ENCODE results near the gene GLT6D1. TPM values are rescaled to one million over a fixed set of nuclear protein-coding genes. Genes with fewer than 3 reads are reported as not detected.
"Not testable (repeated sequence)": the region's sequence is repeated elsewhere in the genome, so short reads cannot be mapped to it uniquely, and the experiment has no call there.

The GLT6D1 gene, protein sequence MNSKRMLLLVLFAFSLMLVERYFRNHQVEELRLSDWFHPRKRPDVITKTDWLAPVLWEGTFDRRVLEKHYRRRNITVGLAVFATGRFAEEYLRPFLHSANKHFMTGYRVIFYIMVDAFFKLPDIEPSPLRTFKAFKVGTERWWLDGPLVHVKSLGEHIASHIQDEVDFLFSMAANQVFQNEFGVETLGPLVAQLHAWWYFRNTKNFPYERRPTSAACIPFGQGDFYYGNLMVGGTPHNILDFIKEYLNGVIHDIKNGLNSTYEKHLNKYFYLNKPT
- total RNA-seq (2014; rRNA removed; shearing (Covaris generic)) = not detected in 2 replicates
- not detected in 2 replicates for polyA plus RNA-seq (2015; cell fraction: cytosol; rRNA removed)
- not detected in 2 replicates for polyA plus RNA-seq (2015; cell fraction: nucleus; rRNA removed)

DNA sequence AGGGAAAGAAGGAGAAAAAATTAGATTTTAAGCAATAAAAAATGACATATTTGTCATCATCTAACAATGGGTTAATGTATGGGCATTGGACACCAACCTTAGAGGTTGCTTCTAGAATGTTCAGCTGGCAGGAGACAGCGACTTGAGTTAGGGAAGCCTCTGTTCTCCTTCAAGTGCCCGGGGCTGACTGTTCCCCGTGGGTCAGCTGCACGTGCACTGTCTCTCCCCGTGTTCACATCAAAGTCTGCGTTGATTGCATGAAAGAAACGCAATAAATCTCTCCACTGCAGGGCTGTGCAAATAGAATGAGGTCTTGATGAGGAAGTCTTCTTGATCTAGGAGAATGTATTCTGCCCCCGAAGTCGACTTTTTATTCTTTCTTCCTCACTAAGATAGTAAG is at the start of gene GLT6D1:
Gene GLT6D1, minus strand, starts transcription at position 345 of the 400 bp plus-strand sequence. CDS start 353 bp downstream, outside the sequence.
- in situ Hi-C loops (cut with HindIII; ENCODE audit: low pct_unique_long_range_greater_than_20kb, low sequenced_read_pairs) = no loop called here
- DNase-seq (ENCODE audit: low read depth, low spot score) = no peak

DNA sequence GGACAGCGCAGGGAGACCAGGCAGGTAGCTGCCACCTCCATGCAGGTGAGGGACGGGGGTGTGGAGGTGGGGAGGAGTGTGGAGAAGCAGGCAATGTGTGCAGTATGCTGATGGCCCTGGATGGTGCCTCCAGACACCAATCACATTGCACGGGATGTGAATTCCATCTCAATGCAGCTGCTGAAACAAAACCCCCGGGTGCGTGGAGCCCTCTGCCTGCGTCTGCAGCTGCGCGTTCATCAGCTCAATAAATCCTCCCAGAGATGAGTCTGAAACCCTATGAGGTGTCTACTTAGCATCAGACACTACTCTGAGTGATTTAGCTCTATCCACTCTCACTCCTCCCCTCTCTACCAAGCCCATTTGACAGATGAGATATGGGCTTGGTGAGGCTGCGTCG is 49.7 kb upstream of the GLT6D1 start:
- in situ Hi-C loops (cut with HindIII; ENCODE audit: low pct_unique_long_range_greater_than_20kb, low sequenced_read_pairs) = no loop called here
- DNase-seq (ENCODE audit: low read depth, low spot score) = no peak

DNA sequence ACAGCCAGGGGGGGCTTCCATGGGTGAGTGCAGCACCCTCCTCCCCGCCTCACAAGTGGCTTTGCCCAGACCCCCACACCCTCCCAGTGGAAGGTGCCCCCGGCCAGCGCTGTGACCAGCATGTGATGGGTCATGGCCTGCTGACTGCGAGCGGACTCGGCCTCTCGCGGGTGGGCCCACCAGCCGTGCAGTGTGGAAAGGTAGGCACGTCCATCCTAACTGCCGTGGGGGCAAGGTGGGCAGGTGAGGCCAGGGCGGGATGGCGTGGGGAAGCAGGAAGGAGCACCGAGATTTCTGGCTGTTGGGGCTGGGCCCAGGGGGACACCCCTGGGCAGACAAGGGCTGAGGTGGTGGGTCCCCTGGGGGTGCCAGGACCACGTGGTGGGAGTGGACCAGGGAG is 47.9 kb upstream of the GLT6D1 start:
- in situ Hi-C loops (cut with HindIII; ENCODE audit: low pct_unique_long_range_greater_than_20kb, low sequenced_read_pairs) = no loop called here
- DNase-seq (ENCODE audit: low read depth, low spot score) = no peak

DNA sequence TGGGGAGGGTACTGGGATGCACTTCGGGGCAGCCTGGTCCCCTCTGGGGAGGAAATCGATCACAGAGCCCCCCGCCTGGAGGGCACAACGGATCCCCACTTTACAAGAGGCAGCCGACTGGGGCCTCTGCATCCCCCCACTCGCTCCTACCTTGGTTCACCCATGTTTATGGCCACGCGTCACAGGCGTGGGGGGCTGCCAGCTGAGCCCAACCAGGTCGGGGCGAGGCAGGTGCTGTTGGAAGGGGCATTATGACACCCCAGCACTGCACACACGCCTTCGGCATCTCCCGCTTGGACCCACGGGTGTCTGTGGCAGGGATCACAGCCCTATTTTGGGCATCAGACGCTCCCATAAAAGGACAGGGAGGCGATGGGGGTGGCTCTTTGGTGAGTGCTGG is 45.4 kb upstream of the GLT6D1 start:
- DNase-seq (ENCODE audit: low read depth, low spot score) = no peak
- in situ Hi-C loops (cut with HindIII; ENCODE audit: low pct_unique_long_range_greater_than_20kb, low sequenced_read_pairs) = no loop called here

DNA sequence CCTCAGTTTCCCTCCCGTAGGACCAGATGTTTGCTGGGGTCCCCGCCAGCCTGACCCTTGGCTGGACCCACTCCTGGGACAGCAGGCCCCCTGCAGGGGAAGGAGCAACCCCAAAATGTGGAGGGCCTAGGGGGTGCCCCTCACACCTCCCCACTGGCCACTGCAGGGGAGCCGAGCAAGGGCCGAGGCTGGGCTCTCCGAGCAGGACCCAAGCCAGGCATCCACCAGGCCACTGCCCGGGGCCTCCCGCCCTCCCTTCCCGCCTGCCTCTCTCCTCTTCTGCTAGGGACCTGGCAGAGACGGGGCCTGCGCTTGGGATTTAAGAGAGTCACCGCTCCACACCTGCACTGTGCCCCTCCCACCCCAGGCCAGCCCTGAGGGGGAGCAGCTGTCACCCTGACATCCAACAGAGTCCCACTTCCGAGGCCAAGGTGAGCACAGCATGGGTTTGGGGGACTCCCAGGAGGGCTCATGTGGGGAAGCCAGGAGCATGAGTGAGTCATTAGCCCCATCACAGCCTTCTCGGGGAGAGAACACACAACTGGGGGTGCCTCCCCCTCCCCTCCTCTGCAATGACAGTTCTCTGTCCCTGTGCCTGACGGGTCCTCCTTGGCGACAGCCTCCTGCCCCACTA is 44.2 kb upstream of the GLT6D1 start:
- in situ Hi-C loops (cut with HindIII; ENCODE audit: low pct_unique_long_range_greater_than_20kb, low sequenced_read_pairs) = no loop called here
- no peak for DNase-seq (ENCODE audit: low read depth, low spot score)

DNA sequence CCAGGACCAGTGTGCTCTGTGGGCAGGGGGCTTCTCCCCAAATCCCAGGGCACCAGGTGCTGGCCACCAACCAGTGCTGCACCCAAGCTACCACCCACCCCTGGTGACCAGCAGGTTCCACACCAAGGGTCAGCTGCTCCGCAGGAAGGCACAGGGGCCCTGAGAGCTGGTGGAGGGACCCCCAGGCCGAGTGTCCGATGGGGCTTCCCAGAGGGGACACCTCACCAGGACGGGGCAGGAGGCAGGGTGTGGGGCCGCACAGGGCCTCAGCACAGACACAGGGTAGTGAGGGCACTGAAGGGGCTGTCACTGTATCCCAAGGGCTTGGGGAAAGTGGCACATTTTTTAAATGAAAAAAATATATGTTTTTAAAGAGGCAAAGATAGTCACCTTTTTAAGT is 41.8 kb upstream of the GLT6D1 start:
- in situ Hi-C loops (cut with HindIII; ENCODE audit: low pct_unique_long_range_greater_than_20kb, low sequenced_read_pairs) = no loop called here
- DNase-seq (ENCODE audit: low read depth, low spot score) = no peak

DNA sequence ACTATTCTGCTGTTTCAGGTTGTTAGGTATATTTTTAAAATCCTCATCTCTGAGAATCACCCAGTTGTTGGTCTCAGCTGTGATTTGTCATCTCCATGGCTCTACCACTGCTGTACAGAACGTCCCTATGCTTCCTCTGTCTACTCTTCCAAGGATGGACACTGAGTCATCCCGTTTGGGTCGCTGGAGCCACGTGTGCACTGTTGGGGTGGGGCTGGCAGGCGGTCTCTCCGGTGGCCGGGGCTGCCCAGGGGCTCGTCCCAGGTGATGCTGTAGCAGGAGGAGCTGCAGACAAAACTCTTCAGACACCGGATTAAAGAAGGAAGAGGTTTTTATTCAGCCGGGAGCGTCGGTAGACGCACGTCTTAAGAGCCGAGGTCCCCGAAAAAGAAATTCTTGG is 40.7 kb upstream of the GLT6D1 start:
- no peak for DNase-seq (ENCODE audit: low read depth, low spot score)
- in situ Hi-C loops (cut with HindIII; ENCODE audit: low pct_unique_long_range_greater_than_20kb, low sequenced_read_pairs) = no loop called here

DNA sequence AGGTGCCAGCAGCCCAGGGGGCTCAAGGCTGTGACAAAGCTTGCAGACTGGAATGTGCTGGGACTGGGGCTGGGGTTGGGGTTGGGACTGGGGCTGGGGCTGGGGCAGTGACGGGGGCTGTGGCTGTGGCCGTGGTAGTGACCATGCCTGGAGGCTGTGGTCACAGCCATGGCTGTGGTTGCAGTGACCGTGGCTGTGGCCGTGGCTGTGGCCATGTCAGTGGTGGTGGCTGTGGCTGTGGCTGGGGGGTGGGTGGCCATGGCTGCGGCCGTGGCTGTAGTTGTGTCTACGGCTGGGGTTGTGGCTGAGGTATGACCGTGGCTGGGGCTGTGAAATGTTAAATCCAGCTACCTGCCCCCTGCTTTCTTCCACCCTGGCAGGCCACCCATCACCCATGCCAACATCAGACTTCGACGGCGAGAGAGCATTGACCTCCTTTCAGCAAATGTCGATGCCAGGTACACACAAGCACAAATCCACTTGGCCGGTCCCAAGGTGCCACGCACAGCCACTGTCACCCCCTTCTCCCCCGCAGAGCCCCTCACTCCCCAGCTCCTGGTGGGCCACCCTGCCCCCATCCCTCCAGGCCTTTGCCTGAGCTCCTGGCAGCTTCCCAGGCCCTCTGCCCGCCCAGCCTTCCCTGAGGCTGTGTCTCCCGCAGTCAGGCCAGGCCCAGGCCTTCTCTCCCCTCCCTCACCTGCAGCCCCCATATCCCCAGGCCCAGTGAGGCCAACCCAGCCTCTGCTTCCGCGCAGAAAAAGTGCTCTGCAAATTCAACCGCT is 39.1 kb upstream of the GLT6D1 start:
- in situ Hi-C loops (cut with HindIII; ENCODE audit: low pct_unique_long_range_greater_than_20kb, low sequenced_read_pairs) = no loop called here
- no peak for DNase-seq (ENCODE audit: low read depth, low spot score)

DNA sequence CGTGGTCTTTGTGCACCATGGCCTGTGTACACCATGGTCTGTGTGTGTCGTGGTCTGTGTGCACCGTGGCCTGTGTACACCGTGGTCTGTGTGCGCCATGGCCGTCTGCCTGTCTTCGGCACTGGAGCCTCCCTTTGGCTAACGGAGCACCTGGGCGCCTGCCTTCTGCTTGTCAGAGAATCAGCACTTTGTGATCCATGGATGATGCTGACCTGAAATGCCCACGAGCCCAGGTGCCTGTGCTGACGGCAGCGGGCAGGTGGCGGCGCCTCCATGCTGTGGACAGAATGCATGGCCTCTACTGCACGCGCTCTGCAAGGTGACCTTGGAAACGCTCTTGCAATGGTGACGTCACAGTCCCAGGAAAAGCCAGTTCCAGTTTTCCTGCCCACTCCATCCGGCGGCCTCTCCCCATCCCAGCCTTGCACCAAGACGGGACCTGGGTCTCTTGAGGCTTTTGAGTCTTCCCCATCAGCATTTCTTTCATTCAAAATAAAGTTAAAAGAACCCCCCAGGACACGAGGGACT is 38.4 kb upstream of the GLT6D1 start:
- in situ Hi-C loops (cut with HindIII; ENCODE audit: low pct_unique_long_range_greater_than_20kb, low sequenced_read_pairs) = no loop called here

DNA sequence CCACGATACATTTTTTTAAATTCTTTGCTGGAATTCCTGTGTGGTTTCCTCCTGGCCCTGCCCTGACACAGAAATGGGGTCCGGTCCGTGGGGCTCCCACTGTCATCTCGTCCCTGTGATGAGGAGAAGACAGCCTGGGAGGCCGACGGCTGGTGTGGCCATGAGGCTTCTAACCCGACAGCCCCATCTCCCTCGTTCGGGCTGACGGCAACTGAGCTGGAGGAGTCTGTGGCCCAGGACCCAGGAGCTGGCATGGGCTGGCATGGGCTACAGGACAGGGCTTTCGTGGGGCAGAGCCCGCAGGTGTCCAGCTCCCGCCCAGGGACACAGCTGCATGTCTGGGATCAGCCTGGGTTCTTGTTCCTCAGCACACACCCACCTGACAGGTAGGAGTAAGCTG is 37.6 kb upstream of the GLT6D1 start:
- in situ Hi-C loops (cut with HindIII; ENCODE audit: low pct_unique_long_range_greater_than_20kb, low sequenced_read_pairs) = no loop called here
- no peak for DNase-seq (ENCODE audit: low read depth, low spot score)

More for the DNA sequence above, 38.4 kb upstream of the GLT6D1 start:
- DNase-seq (ENCODE audit: low read depth, low spot score) = no peak

DNA sequence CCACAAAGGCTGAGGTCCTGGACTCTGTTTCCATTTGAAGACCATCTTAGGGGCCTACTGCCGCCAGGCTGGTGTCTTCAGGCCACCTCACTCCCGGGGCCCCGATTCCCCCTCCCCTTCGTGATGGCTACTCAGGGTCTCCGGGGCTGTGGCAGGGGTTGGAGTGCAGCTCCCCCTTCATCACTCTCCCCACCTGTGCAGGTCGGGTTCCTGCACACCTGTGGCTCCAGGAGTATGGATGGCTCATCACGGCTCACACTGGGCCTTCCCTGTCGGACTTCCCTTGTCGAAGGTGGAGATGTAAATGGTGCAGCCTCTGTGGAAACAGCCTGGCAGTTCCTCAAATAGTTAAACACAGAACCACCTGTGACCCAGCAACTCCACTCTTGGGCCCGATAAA is 35.6 kb upstream of the GLT6D1 start:
- DNase-seq (ENCODE audit: low read depth, low spot score) = no peak
- in situ Hi-C loops (cut with HindIII; ENCODE audit: low pct_unique_long_range_greater_than_20kb, low sequenced_read_pairs) = no loop called here

DNA sequence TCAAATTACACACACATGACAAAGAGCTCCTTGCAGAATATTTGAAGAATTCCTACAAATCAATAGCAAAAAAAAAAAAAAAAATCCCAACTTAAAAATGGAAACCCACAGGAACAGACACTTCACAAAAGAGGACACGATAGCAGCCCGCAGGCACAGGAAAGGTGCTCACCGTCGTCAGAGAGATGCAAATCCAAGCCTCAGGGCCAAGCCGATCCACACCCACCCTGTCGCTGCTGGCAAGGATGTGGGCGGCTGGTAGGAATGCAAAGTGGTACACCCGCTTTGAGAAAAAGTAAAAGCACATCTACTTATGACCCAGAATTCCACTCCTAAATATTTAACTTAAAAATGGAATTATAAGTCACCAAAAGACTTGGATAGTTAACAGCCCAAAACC is 34.6 kb upstream of the GLT6D1 start:
- in situ Hi-C loops (cut with HindIII; ENCODE audit: low pct_unique_long_range_greater_than_20kb, low sequenced_read_pairs) = no loop called here
- DNase-seq (ENCODE audit: low read depth, low spot score) = no peak

DNA sequence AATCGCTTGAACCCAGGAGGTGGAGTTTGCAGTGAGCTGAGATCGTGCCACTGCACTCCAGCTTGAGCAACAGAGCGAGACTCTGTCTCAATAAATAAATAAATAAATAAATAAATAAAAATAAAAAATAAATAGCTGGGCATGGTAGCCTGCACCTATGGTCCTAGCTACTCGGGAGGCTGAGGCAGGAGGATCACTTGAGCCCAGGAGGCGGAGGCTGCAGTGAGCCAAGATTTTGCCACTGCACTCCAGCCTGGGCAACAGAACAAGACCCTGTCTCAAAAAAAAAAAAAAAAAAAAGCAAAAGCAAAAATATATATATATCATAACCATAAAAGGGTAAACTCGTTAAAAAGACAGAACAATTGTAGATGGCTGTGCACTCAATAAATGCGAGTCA is 33.4 kb upstream of the GLT6D1 start:
- in situ Hi-C loops (cut with HindIII; ENCODE audit: low pct_unique_long_range_greater_than_20kb, low sequenced_read_pairs); DNase-seq (ENCODE audit: low read depth, low spot score): not testable (repeated sequence)

DNA sequence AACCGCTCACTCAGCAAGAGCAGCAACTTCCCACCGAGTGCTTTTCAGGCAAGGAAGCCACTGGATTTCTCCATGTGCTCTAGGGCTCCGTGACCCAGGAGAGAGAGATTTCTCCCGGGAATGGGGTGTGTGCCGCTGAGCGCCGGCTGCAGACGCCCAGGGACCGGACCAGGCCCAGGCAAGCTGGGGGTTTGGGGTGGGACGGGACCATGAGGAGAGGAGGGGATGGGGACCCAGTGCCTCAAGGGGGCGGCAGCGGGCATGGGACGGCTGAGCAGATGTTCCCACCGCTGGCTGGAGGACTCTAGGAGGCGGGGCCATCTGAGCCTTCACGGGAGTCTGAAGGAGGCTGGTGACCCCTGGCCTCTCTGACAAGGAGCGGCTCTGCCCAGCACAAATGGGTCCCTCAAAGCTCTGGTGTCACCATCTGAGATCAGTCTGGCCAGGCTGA is 32.3 kb upstream of the GLT6D1 start:
- in situ Hi-C loops (cut with HindIII; ENCODE audit: low pct_unique_long_range_greater_than_20kb, low sequenced_read_pairs) = no loop called here
- DNase-seq (ENCODE audit: low read depth, low spot score) = peak; percentile 28

DNA sequence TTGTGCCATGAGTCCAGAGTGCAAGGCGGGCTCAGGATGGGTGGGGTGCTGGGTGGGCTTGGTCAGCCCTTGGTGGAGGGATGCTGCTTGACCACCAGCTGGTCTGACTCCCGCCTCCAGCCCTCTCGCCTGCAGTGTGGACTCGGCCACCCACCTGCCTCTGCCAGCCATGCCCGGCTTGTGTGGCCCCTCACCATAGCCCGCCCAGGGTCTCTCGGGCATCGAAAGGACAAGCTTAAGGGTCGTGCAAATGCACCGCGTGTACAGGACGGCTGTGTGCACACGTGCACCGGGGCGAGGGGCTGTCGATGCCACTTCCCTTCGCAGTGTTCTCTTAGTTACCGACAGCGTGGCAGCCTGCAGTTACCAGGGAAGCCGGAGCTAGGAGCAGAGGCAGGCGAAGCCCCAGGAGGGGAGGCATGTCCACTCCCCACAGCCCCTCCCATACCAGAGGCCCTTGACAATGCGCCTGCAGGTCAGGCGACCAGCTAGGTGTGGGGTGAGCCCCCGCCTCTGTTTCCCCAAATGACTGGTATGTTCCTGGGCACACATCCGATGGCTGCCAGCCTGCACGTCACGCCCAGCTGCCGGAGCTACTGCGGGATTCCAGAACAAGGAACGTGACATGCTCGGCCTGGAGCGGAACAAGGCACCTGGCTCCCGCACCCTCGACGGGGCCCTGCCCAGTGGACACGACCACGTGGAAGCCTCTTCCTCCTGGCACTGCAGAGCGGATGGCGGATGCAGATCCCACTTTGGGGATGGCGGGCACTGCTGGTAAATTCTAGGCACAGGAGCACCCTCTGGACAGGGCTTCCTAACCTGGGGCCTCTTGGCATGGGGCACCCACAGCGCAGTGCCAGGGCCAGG is 31.6 kb upstream of the GLT6D1 start:
- DNase-seq (ENCODE audit: low read depth, low spot score) = no peak
- in situ Hi-C loops (cut with HindIII; ENCODE audit: low pct_unique_long_range_greater_than_20kb, low sequenced_read_pairs) = no loop called here

DNA sequence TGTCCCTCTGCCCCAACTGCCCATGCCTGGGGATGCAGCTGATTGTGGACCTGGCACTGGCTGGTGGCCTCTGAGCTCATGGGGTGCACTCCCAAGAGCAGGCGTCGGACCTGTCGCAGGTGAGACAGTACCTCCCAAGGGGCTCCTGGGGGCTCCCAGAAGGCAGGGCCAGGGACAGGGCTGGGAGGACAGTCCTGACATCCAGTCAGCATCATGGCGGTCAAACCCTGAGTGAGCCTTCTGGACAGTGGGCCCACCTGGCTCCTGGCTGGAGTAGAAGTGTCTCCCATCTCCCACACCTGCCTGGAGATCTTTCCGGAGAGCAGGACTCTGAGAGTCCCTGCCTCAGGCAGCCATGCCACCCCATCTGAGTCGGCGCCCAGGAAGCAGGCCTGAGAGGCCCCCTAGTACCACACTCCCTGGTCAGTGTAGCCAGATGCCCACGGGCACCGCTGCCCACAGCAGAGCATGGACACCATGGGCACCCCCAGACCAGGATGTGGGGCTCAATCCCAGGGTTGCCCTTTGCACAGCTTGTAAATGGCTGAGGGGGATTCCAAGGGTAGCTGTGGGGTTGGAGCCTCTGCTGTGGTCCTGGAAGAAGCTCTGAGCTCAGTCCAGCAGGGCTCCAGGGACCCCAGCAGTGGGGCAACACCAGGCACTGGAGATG is 30.4 kb upstream of the GLT6D1 start:
- in situ Hi-C loops (cut with HindIII; ENCODE audit: low pct_unique_long_range_greater_than_20kb, low sequenced_read_pairs) = no loop called here
- DNase-seq (ENCODE audit: low read depth, low spot score) = no peak

DNA sequence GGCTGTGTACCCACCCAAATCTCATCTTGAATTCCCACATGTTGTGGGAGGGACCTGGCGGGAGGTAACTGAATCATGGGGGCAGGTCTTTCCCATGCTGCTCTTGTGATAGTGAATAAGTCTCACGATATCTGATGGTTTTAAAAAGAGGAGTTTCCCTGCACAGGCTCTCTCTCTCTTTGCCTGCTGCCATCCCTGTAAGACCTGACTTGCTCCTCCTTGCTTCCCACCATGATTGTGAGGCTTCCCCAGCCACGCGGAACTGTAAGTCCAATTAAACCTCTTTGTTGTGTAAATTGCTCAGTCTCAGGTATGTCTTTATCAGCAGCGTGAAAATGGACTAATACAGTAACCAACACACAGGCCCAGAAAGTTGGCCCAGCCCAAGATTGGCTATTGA is 29.7 kb upstream of the GLT6D1 start:
- DNase-seq (ENCODE audit: low read depth, low spot score); in situ Hi-C loops (cut with HindIII; ENCODE audit: low pct_unique_long_range_greater_than_20kb, low sequenced_read_pairs): not testable (repeated sequence)

Measured in SK-MEL-5 (cell line).